Astrocyte of the spinal cord (primary cell): ENCODE results near the gene ZSWIM9.

Experiments used
- DNase-seq: peaks from one replicate; pipeline ENCODE4 v3.0.0; 2011; ENCODE audit warnings: low read depth, low spot score
- H3K4me3 ChIP-seq: 2 replicates; pipeline ENCODE4 v1.5.1; 2011; ENCODE audit warnings: low read depth, mild to moderate bottlenecking, low read length, moderate library complexity
- CTCF ChIP-seq: IDR thresholded peaks from 2 replicates; pipeline ENCODE4 v1.5.1; 2012; ENCODE audit warnings: low read depth, mild to moderate bottlenecking, low read length, inconsistent platforms
- in situ Hi-C: cut with HindIII; loops from 2 replicates; pipeline ENCODE4 v1.10.0; 2017; ENCODE audit warnings: low sequenced_read_pairs

ZSWIM9 gene

GRCh38 chr19:48192750-48193149, 22.3 kb downstream of the ZSWIM9 start:
- TF ChIP-seq CTCF = no peak
- no peak overlapping the region for H3K4me3 ChIP-seq
- in situ Hi-C loops = no loop called here
- no peak for DNase-seq

GRCh38 chr19:48194041-48194843, 23.8 kb downstream of the ZSWIM9 start:
- no peak for DNase-seq

GRCh38 chr19:48194844-48195830, 24.7 kb downstream of the ZSWIM9 start:
- in situ Hi-C loops = no loop called here
- no peak for DNase-seq
- TF ChIP-seq CTCF = no peak
- H3K4me3 ChIP-seq = no peak overlapping the region

More at GRCh38 chr19:48194041-48194843, 23.8 kb downstream of the ZSWIM9 start:
- in situ Hi-C loops = no loop called here
- TF ChIP-seq CTCF = peak; percentile 62
- no peak overlapping the region for H3K4me3 ChIP-seq

GRCh38 chr19:48196321-48196763, 25.9 kb downstream of the ZSWIM9 start:
- DNase-seq = no peak
- TF ChIP-seq CTCF = no peak
- in situ Hi-C loops = no loop called here
- no peak overlapping the region for H3K4me3 ChIP-seq

GRCh38 chr19:48196933-48197665, 26.6 kb downstream of the ZSWIM9 start:
- H3K4me3 ChIP-seq = no peak overlapping the region
- TF ChIP-seq CTCF = no peak
- no peak for DNase-seq
- in situ Hi-C loops = no loop called here
